ES-I3 (cell line): Measurements from ENCODE around the gene HEATR5A.

Experiments used
- H3K36me3 ChIP-seq: 2 replicates; pipeline ENCODE4 v1.6.1; 2013; ENCODE audit warnings: mild to moderate bottlenecking, low read length, control low read depth, moderate library complexity; ENCODE audit not compliant: insufficient read depth
- H3K4me1 ChIP-seq: 2 replicates; pipeline ENCODE4 v1.6.1; 2013; ENCODE audit warnings: mild to moderate bottlenecking, control low read depth, low read length; ENCODE audit not compliant: insufficient read depth
- H3K9ac ChIP-seq: 2 replicates; pipeline ENCODE4 v1.6.1; 2013; ENCODE audit warnings: low read depth, mild to moderate bottlenecking, low read length, moderate library complexity
- H3K9me3 ChIP-seq: 2 replicates; pipeline ENCODE4 v1.6.1; 2013; ENCODE audit warnings: mild to moderate bottlenecking, low read length, moderate library complexity; ENCODE audit not compliant: control insufficient read depth, insufficient read depth

HEATR5A gene

GRCh38 chr14:31307618-31308017 is 112.7 kb downstream of the HEATR5A start:
- H3K9ac ChIP-seq: no peak overlapping the region
- H3K9me3 ChIP-seq: no peaks in the 10 kb centered on the region
- no peaks in the 10 kb centered on the region for H3K4me1 ChIP-seq
- H3K36me3 ChIP-seq: no peaks in the 10 kb centered on the region; the same call in 1 of the 2 replicates

- H3K9ac ChIP-seq: no peak overlapping the region
- no peaks in the 10 kb centered on the region for H3K9me3 ChIP-seq
- H3K4me1 ChIP-seq: no peaks in the 10 kb centered on the region
- no peaks in the 10 kb centered on the region; the same call in 1 of the 2 replicates for H3K36me3 ChIP-seq
These were observed 113.2 kb downstream of the HEATR5A start for GRCh38 chr14:31307198-31307597.

- Histone ChIP-seq H3K9ac (no peak overlapping the region), H3K9me3 (no peaks in the 10 kb centered on the region), H3K4me1 (peaks cover 5% of the 10 kb centered on the region), H3K36me3 (no peaks in the 10 kb centered on the region; the same call in 1 of the 2 replicates)
These were observed 116.7 kb downstream of the HEATR5A start for GRCh38 chr14:31303654-31304053.

- no peaks in the 10 kb centered on the region for H3K36me3 ChIP-seq
- H3K9ac ChIP-seq: no peak overlapping the region
- no peaks in the 10 kb centered on the region for H3K9me3 ChIP-seq
- H3K4me1 ChIP-seq: peaks cover 11% of the 10 kb centered on the region
These were observed 119.5 kb downstream of the HEATR5A start for GRCh38 chr14:31300883-31301282.

GRCh38 chr14:31300296-31300695 is 120.1 kb downstream of the HEATR5A start:
- H3K36me3 ChIP-seq: no peaks in the 10 kb centered on the region
- no peaks in the 10 kb centered on the region for H3K9me3 ChIP-seq
- H3K4me1 ChIP-seq: peaks cover 11% of the 10 kb centered on the region
- no peak overlapping the region for H3K9ac ChIP-seq

- H3K36me3 ChIP-seq: no peaks in the 10 kb centered on the region
- H3K9me3 ChIP-seq: no peaks in the 10 kb centered on the region
- peaks cover 26% of the 10 kb centered on the region for H3K4me1 ChIP-seq
- H3K9ac ChIP-seq: no peak overlapping the region
These were observed 122.5 kb downstream of the HEATR5A start for GRCh38 chr14:31297701-31298344.

GRCh38 chr14:31297112-31297511 is 123.2 kb downstream of the HEATR5A start:
- no peak overlapping the region for H3K9ac ChIP-seq
- no peaks in the 10 kb centered on the region; the same call in 1 of the 2 replicates for H3K9me3 ChIP-seq
- H3K36me3 ChIP-seq: no peaks in the 10 kb centered on the region
- H3K4me1 ChIP-seq: peaks cover 26% of the 10 kb centered on the region

- H3K36me3 ChIP-seq: no peaks in the 10 kb centered on the region
- H3K4me1 ChIP-seq: peaks cover 21% of the 10 kb centered on the region
- H3K9ac ChIP-seq: no peak overlapping the region
- no peaks in the 10 kb centered on the region; the same call in 1 of the 2 replicates for H3K9me3 ChIP-seq
These were observed 125.5 kb downstream of the HEATR5A start for GRCh38 chr14:31294746-31295405.

- Histone ChIP-seq H3K4me1 (peaks cover 18% of the 10 kb centered on the region), H3K36me3 (no peaks in the 10 kb centered on the region), H3K9ac (no peak overlapping the region), H3K9me3 (no peaks in the 10 kb centered on the region; the same call in 1 of the 2 replicates)
These were observed 127.3 kb downstream of the HEATR5A start for GRCh38 chr14:31292937-31293616.

GRCh38 chr14:31291210-31291609 is 129.1 kb downstream of the HEATR5A start:
- Histone ChIP-seq H3K36me3 (no peaks in the 10 kb centered on the region; the same call in 1 of the 2 replicates), H3K4me1 (peaks cover 14% of the 10 kb centered on the region), H3K9ac (no peak overlapping the region), H3K9me3 (peaks cover under 1% of the 10 kb centered on the region; the same call in 1 of the 2 replicates)

GRCh38 chr14:31287294-31287972 is 132.9 kb downstream of the HEATR5A start:
- peaks cover 3% of the 10 kb centered on the region; the same call in 1 of the 2 replicates for H3K9me3 ChIP-seq
- H3K36me3 ChIP-seq: no peaks in the 10 kb centered on the region; the same call in 1 of the 2 replicates
- no peaks in the 10 kb centered on the region for H3K4me1 ChIP-seq
- H3K9ac ChIP-seq: no peak overlapping the region

- H3K4me1 ChIP-seq: no peaks in the 10 kb centered on the region
- no peaks in the 10 kb centered on the region; the same call in 1 of the 2 replicates for H3K36me3 ChIP-seq
- H3K9ac ChIP-seq: no peak overlapping the region
- 0 out of 2 replicates have a peak, but pooled peaks cover 3% of the 10 kb centered on the region for H3K9me3 ChIP-seq
These were observed 133.7 kb downstream of the HEATR5A start for GRCh38 chr14:31286456-31287293.

GRCh38 chr14:31283578-31284252 is 136.6 kb downstream of the HEATR5A start:
- H3K36me3 ChIP-seq: no peaks in the 10 kb centered on the region; the same call in 1 of the 2 replicates
- no peaks in the 10 kb centered on the region for H3K4me1 ChIP-seq
- H3K9ac ChIP-seq: no peak overlapping the region
- peaks cover 4% of the 10 kb centered on the region for H3K9me3 ChIP-seq
